Right lobe of liver (tissue), 6 donors: ENCODE measurements around the gene IGIP. TPM values are rescaled to one million over a fixed set of nuclear protein-coding genes. Genes with fewer than 3 reads are reported as not detected.

Source experiments
- ATAC-seq, 4 donors: fragments of 200-7000 bp; cut with Tn5 transposase; one replicate each; pipeline ENCODE4 v1.9.1; 2020; ENCODE audit warnings: mild to moderate bottlenecking in 4 of 4, moderate library complexity in 4 of 4
- DNase-seq, 3 donors: peaks; one replicate each; pipeline ENCODE4 v3.0.0-alpha.2; 2020
- H3K27ac ChIP-seq, 3 donors: fragments of 200-600 bp; one replicate each; pipeline ENCODE4 v1.8.0; 2022
- H3K27me3 ChIP-seq, 2 donors: fragments of 200-600 bp; one replicate each; pipeline ENCODE4 v1.8.0; 2022
- H3K36me3 ChIP-seq, 4 donors: fragments of 200-600 bp; sonication (generic) in 1 of 4; one replicate each; pipeline versions ENCODE4 v1.5.1 to v1.8.0; 2017 to 2022; ENCODE audit warnings: control low read depth in 1 of 4
- H3K4me1 ChIP-seq, 4 donors: fragments of 200-600 bp; sonication (generic) in 1 of 4; one replicate each; pipeline versions ENCODE4 v1.5.1 to v1.8.0; 2017 to 2022; ENCODE audit warnings: control low read depth in 1 of 4
- H3K4me3 ChIP-seq, 3 donors: fragments of 200-600 bp; one replicate each; pipeline ENCODE4 v1.8.0; 2022
- H3K9me3 ChIP-seq, 4 donors: fragments of 200-600 bp; sonication (generic) in 1 of 4; one replicate each; pipeline versions ENCODE4 v1.5.1 to v1.8.0; 2017 to 2022; ENCODE audit warnings: control low read depth in 1 of 4
- CTCF ChIP-seq, 4 donors: fragments of 200-600 bp in 3 of 4; fragments of 450-650 bp in 1 of 4; IDR thresholded peaks; one replicate each; pipeline versions ENCODE4 v1.5.1 to v1.8.0; 2016 to 2022; ENCODE audit warnings: antibody characterized with exemption in 4 of 4, mild to moderate bottlenecking in 2 of 4
- POLR2A ChIP-seq: fragments of 450-650 bp; IDR thresholded peaks from one replicate; pipeline ENCODE4 v1.6.1; 2017; ENCODE audit warnings: antibody characterized with exemption, mild to moderate bottlenecking
- WGBS: methylation state at CpG from one replicate; pipeline ENCODE4 v1.1.6; 2018; ENCODE audit warnings: low coverage, low lambda C conversion rate; ENCODE audit not compliant: insufficient coverage; ENCODE audit errors: missing lambda C conversion rate; 5-methylcytosine and 5-hydroxymethylcytosine counted together
- intact Hi-C, 2 donors: fragments of 100-400 bp; cut with DNase I; formaldehyde crosslinking; loops; one replicate each; pipeline versions ENCODE4 v1.11.2 to v1.14.1; 2022
- total RNA-seq, 6 experiments: library from RNA; depleted of rRNA in 2 of 6; stranded (reverse); fragments of >200 nt in 2 of 6; fragmentation: NEBNext Ultra II Directional in 3 of 6; extraction: Animal tissue kit (Norgen Biotek cat#: 25700) in 3 of 6; gene quantifications; one replicate each; pipeline versions ENCODE4 v1.1.0 to v1.2.4, GENCODE V29; 2016 to 2023
- donor health status: DM: no; HTN: yes; CAD: no.
- donor health status: DM: no; HTN: no; CAD: no.
- donor health status: DM: no; HTN: no; CAD: no.
- donor health status: DM: no; HTN: yes; CAD: no.
- donor health status: DM: no; HTN: yes; CAD: no.

Gene IGIP
- total RNA-seq, 6 experiments from 2014 or later: 4.4 to 7.1 (median 6.5) TPM

GRCh38 chr5:140159014-140159927 lies 33.5 kb downstream of the IGIP start:
- TF ChIP-seq CTCF (IDR thresholded peaks at IDR 0.05): no peak
- TF ChIP-seq POLR2A: no peak
- no peaks in the 10 kb centered on the region for H3K9me3 ChIP-seq
- WGBS: 90% methylated on average over 6 of the region's 7 CpGs

GRCh38 chr5:140162275-140162674 lies 36.5 kb downstream of the IGIP start:
- Histone ChIP-seq H3K36me3 (no peaks in the 10 kb centered on the region), H3K4me3 (no peak overlapping the region), H3K4me1 (peaks cover 0 to 13% (median 0%) of the 10 kb centered on the region in 4 donors), H3K27me3 (no peaks in the 10 kb centered on the region), H3K27ac (no peak overlapping the region), H3K9me3 (no peaks in the 10 kb centered on the region)
- TF ChIP-seq POLR2A (no peak), CTCF (IDR thresholded peaks at IDR 0.05) (no peak)
- no peak for DNase-seq
- no peak for ATAC-seq
- 86% methylated on average over 4 of the region's 5 CpGs for WGBS
- intact Hi-C loops: no loop called here

More at GRCh38 chr5:140159014-140159927, 33.5 kb downstream of the IGIP start:
- no peak for DNase-seq
- no peak for ATAC-seq
- H3K36me3 ChIP-seq: no peaks in the 10 kb centered on the region
- intact Hi-C loops: no loop called here
- H3K4me1 ChIP-seq: peaks cover 0 to 4% (median 0%) of the 10 kb centered on the region in 4 donors
- H3K27ac ChIP-seq: no peak overlapping the region
- H3K4me3 ChIP-seq: no peak overlapping the region
- H3K27me3 ChIP-seq: no peaks in the 10 kb centered on the region

- ATAC-seq (no peak), DNase-seq (peak in 1 of 3 donors; percentile 15)
- no peak overlapping the region for H3K4me3 ChIP-seq
- intact Hi-C loops: no loop called here
- 87% methylated on average over 4 of the region's 5 CpGs for WGBS
- H3K4me1 ChIP-seq: peaks cover 0 to 10% (median 0%) of the 10 kb centered on the region in 4 donors
- no peaks in the 10 kb centered on the region for H3K9me3 ChIP-seq
- H3K36me3 ChIP-seq: no peaks in the 10 kb centered on the region
- no peaks in the 10 kb centered on the region for H3K27me3 ChIP-seq
- no peak overlapping the region for H3K27ac ChIP-seq
- TF ChIP-seq POLR2A (no peak), CTCF (IDR thresholded peaks at IDR 0.05) (no peak)
These were observed 37.0 kb downstream of the IGIP start for GRCh38 chr5:140162781-140163180.

GRCh38 chr5:140165101-140165922 lies 39.6 kb downstream of the IGIP start:
- TF ChIP-seq POLR2A: no peak
- no peak for TF ChIP-seq CTCF (IDR thresholded peaks at IDR 0.05)
- H3K4me1 ChIP-seq: peaks cover 0 to 10% (median 0%) of the 10 kb centered on the region in 4 donors
- WGBS: 23% methylated on average over 4 of the region's 5 CpGs
- H3K4me3 ChIP-seq: no peak overlapping the region
- H3K9me3 ChIP-seq: no peaks in the 10 kb centered on the region
- intact Hi-C loops: no loop called here
- peak overlapping the region in 2 of 3 donors; percentile 5 to 11 for H3K27ac ChIP-seq
- ATAC-seq (peak; percentile 88 to 90 (median 89)), DNase-seq (peak; percentile 51 to 69 (median 61))
- H3K36me3 ChIP-seq: no peaks in the 10 kb centered on the region
- H3K27me3 ChIP-seq: no peaks in the 10 kb centered on the region
